KMS-11 (cell line): Measurements from ENCODE around the gene USH1G.

ENCODE experiments used
- H2AFZ ChIP-seq: fragments of 200-600 bp; sonication (generic); 2 replicates; pipeline ENCODE4 v1.6.1; 2016; ENCODE audit warnings: antibody characterized with exemption, mixed run types, low read depth
- H3K27ac ChIP-seq: fragments of 200-600 bp; sonication (generic); 2 replicates; pipeline ENCODE4 v1.6.1; 2016; ENCODE audit warnings: mild to moderate bottlenecking, mixed run types
- H3K27me3 ChIP-seq: fragments of 200-600 bp; sonication (generic); 2 replicates; pipeline ENCODE4 v1.6.1; 2017; ENCODE audit warnings: mild to moderate bottlenecking, low read depth, mixed run types, moderate library complexity; ENCODE audit not compliant: insufficient read depth
- H3K36me3 ChIP-seq: fragments of 200-600 bp; sonication (generic); 2 replicates; pipeline ENCODE4 v1.6.1; 2017; ENCODE audit warnings: mild to moderate bottlenecking, mixed run types; ENCODE audit not compliant: insufficient read depth
- H3K4me1 ChIP-seq: fragments of 200-600 bp; sonication (generic); 2 replicates; pipeline ENCODE4 v1.6.1; 2016; ENCODE audit warnings: mild to moderate bottlenecking, low read depth, mixed run types; ENCODE audit not compliant: poor library complexity, severe bottlenecking
- H3K4me2 ChIP-seq: fragments of 200-600 bp; sonication (generic); 2 replicates; pipeline ENCODE4 v1.7.0; 2016; ENCODE audit warnings: mild to moderate bottlenecking, mixed run types
- H3K4me3 ChIP-seq: fragments of 200-600 bp; sonication (generic); IDR thresholded peaks from 2 replicates; pipeline ENCODE4 v1.6.1; 2017; ENCODE audit warnings: low read depth, low read length, mixed read lengths; ENCODE audit not compliant: insufficient read depth
- H3K79me2 ChIP-seq: fragments of 200-600 bp; sonication (generic); 2 replicates; pipeline ENCODE4 v1.6.1; 2016; ENCODE audit warnings: low read depth, mixed run types; ENCODE audit not compliant: insufficient read depth
- H3K9ac ChIP-seq: fragments of 200-600 bp; sonication (generic); 2 replicates; pipeline ENCODE4 v1.6.1; 2016; ENCODE audit warnings: mild to moderate bottlenecking, mixed run types
- H4K20me1 ChIP-seq: fragments of 200-600 bp; sonication (generic); 2 replicates; pipeline ENCODE4 v1.6.1; 2016; ENCODE audit warnings: mild to moderate bottlenecking, mixed run types; ENCODE audit not compliant: insufficient read depth
- TF ChIP-seq, protein P1 (sequence below): fragments of 200-600 bp; sonication (generic); conservative IDR thresholded peaks from 2 replicates; pipeline ENCODE4 v1.6.1; 2017; ENCODE audit warnings: low read depth, mild to moderate bottlenecking, antibody characterized with exemption, low read length, moderate library complexity, mixed read lengths

Gene USH1G

DNA sequence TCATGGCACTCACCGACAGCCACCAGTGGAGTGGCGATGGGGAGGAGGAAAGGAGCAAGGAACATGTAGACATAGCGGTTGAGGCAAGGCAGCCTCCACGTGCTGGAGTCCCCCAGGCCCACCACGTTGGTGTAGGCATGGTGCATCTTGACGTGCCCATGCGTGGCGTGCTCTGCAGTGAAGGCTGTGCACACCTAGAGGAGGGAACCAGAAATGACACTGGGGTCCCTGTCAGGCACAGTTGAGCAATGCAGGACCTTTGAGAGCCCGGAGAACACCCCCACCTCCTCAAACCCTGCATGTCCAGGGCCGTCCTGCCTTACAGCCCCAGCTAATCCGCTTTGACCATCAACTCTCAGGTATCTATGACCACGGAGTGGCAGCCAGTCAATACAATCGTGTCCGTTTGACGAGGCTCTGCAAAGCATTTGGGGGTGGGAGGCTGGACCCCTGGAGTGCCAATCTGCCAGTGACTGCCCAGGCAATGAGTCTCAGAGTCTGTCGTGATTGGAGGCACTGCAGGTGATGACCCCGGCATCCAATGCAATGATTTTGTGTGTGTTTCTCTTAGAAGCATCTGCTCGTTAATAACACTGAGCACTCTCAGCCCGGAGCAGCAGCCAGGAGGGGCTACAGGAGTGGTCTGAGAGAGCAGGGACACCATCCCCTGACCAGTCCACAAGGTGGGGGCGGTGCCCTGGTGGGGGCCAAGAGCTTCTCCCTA is 40.4 kb downstream of the USH1G start:
- H3K27me3 ChIP-seq = peaks cover 78% of the 10 kb centered on the region
- TF ChIP-seq, protein P1, sequence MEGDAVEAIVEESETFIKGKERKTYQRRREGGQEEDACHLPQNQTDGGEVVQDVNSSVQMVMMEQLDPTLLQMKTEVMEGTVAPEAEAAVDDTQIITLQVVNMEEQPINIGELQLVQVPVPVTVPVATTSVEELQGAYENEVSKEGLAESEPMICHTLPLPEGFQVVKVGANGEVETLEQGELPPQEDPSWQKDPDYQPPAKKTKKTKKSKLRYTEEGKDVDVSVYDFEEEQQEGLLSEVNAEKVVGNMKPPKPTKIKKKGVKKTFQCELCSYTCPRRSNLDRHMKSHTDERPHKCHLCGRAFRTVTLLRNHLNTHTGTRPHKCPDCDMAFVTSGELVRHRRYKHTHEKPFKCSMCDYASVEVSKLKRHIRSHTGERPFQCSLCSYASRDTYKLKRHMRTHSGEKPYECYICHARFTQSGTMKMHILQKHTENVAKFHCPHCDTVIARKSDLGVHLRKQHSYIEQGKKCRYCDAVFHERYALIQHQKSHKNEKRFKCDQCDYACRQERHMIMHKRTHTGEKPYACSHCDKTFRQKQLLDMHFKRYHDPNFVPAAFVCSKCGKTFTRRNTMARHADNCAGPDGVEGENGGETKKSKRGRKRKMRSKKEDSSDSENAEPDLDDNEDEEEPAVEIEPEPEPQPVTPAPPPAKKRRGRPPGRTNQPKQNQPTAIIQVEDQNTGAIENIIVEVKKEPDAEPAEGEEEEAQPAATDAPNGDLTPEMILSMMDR = no peak
- H3K27ac ChIP-seq = no peak overlapping the region
- H4K20me1 ChIP-seq = no peaks in the 10 kb centered on the region
- no peak overlapping the region for H3K4me2 ChIP-seq
- no peak overlapping the region for H3K9ac ChIP-seq
- H3K4me3 ChIP-seq = no peak overlapping the region
- H3K4me1 ChIP-seq = no peaks in the 10 kb centered on the region
- H2AFZ ChIP-seq = no peak overlapping the region
- no peaks in the 10 kb centered on the region for H3K79me2 ChIP-seq
- no peaks in the 10 kb centered on the region for H3K36me3 ChIP-seq

DNA sequence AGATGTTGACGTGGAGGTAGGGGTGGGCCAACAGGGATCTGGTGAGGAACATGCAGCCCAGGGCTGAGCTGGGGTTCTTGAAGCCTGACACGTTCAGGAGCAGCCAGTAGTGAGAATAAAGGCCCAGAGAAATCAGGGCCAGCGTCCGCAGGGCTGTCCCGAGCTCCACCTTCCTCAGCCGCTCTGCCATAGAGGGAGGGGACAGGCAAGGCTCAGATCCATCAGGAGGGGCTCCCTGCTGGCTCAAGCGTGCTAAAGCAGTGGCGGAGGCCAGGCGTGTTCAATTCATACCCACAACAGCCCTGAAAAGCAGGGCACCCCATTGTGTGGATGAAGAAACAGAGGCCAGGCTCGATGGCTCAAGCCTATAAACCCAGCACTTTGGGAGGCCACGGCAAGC is 42.0 kb downstream of the USH1G start:
- H3K27ac ChIP-seq = no peak overlapping the region
- H2AFZ ChIP-seq = no peak overlapping the region
- no peaks in the 10 kb centered on the region for H4K20me1 ChIP-seq
- TF ChIP-seq, protein P1 = no peak
- peaks cover 66% of the 10 kb centered on the region for H3K27me3 ChIP-seq
- H3K9ac ChIP-seq = no peak overlapping the region
- H3K36me3 ChIP-seq = no peaks in the 10 kb centered on the region
- H3K4me1 ChIP-seq = no peaks in the 10 kb centered on the region
- no peak overlapping the region for H3K4me3 ChIP-seq
- no peak overlapping the region for H3K4me2 ChIP-seq
- no peaks in the 10 kb centered on the region for H3K79me2 ChIP-seq

DNA sequence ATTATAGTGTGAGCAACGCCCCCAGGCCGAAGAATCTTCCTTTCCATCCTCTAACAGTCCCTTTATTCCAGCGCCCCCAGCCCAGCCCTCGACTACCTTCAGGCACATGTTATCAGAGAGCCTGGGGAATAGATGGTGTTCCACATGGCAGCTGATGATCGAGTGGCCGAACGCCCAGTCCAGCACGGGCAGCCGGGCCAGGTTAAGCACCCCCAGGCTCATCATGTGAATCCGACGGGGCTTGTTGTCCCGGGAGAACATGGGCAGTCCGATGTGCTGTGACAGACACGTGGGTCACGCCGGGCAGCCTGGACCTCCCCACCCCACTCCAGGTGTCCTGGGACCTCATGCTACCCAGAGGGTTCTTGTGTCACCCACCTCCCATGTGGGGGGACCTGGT is 43.7 kb downstream of the USH1G start:
- no peak overlapping the region for H3K4me3 ChIP-seq
- H3K79me2 ChIP-seq = no peaks in the 10 kb centered on the region
- no peak overlapping the region for H3K4me2 ChIP-seq
- H3K4me1 ChIP-seq = peaks cover 3% of the 10 kb centered on the region
- no peaks in the 10 kb centered on the region for H3K36me3 ChIP-seq
- H2AFZ ChIP-seq = no peak overlapping the region
- no peak overlapping the region for H3K27ac ChIP-seq
- TF ChIP-seq, protein P1 = no peak
- no peak overlapping the region for H3K9ac ChIP-seq
- H3K27me3 ChIP-seq = peaks cover 50% of the 10 kb centered on the region
- no peaks in the 10 kb centered on the region for H4K20me1 ChIP-seq

DNA sequence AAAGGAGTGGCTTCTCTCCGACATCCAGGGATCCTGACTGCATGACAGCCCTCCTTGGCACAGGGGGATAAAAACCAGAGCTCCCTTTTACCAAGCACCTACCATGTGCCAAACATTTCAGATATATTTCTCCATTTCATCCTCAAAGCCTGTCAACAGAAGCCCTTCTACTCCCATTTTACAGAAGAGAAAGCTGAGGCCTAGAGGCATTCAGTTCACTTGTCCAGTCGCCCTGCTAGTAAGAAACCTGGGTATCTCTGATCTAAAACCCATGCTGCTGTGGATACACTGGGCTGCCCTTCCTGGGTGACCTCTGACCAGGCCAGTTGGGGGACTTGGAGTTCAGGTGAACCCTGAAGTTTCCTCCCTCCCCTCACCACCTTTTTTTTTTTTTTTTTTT is 44.4 kb downstream of the USH1G start:
- Histone ChIP-seq H3K27me3 (peaks cover 43% of the 10 kb centered on the region), H3K79me2 (no peaks in the 10 kb centered on the region), H3K27ac (no peak overlapping the region), H3K36me3 (no peaks in the 10 kb centered on the region), H3K4me1 (peaks cover 9% of the 10 kb centered on the region), H2AFZ (no peak overlapping the region), H3K4me2 (no peak overlapping the region), H3K4me3 (no peak overlapping the region), H4K20me1 (no peaks in the 10 kb centered on the region), H3K9ac (no peak overlapping the region)
- TF ChIP-seq, protein P1 = no peak
